Measurements from ENCODE around the gene RALGDS.
"Not testable (repeated sequence)": the region's sequence is repeated elsewhere in the genome, so short reads cannot be mapped to it uniquely, and the experiment has no call there.

- TF ChIP-seq CTCF (conservative IDR thresholded peaks at IDR 0.05); EZH2 (IDR thresholded peaks at IDR 0.05; ENCODE audit: low read depth): not testable (repeated sequence)
These were observed 48.8 kb downstream of the RALGDS start for GRCh38 chr9:133072210-133072609.

Measured in PC-9 (cell line).